HG03520 (cell line): Measurements from ENCODE around the gene CLDN14.

Experiments
- ATAC-seq: cut with Tn5 transposase; IDR thresholded peaks from one replicate; pipeline ENCODE4 v1.9.1; 2021; ENCODE audit warnings: mild to moderate bottlenecking, moderate library complexity; ENCODE audit not compliant: unreplicated experiment

CLDN14 gene

DNA sequence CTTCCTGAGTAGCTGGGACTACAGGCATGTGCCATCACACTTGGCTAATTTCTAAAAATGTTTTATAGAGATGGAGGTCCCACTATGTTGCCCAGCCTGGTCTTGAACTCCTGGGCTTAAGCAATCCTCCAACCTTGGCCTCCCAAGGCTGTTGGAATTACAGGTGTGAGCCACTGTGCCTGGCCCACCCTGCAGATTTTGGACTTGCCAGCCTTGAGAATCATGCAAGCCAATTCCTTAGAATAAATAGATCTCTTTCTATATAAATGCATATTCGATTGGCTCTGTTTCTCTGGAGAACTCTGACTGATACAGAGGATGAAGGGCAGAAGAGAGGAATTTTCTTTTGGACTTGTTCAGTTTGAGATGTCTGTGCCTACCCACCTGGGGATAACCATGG, 6.7 kb downstream of the CLDN14 start:
- no peak for ATAC-seq

DNA sequence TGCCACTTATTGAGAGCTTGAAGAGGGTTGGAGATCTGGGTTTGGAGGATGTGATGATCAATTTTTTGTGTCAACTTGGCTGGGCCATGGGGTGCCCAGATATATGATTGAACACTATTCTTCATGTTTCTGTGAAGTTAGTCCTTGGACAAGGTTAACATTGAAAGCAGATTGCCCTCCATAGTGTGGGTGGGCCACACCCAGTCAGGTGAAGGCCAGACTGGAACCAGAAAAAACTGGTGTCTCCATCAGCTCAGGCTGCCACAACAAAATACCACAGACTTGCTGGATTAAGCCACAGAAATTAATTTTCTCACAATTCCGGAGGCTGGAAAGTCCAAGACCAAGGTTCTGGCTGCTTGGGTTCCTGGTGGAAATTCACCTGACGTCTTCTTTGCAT, 7.5 kb downstream of the CLDN14 start:
- no peak for ATAC-seq

- ATAC-seq: no peak
These were observed 8.6 kb downstream of the CLDN14 start for GRCh38 chr21:36471254-36471723.

GRCh38 chr21:36470294-36470693, 9.6 kb downstream of the CLDN14 start:
- ATAC-seq: no peak

GRCh38 chr21:36466061-36466511, 13.8 kb downstream of the CLDN14 start:
- no peak for ATAC-seq

- no peak for ATAC-seq
These were observed 14.4 kb downstream of the CLDN14 start for GRCh38 chr21:36465478-36465877.

- no peak for ATAC-seq
These were observed 15.3 kb downstream of the CLDN14 start for GRCh38 chr21:36464590-36464989.

DNA sequence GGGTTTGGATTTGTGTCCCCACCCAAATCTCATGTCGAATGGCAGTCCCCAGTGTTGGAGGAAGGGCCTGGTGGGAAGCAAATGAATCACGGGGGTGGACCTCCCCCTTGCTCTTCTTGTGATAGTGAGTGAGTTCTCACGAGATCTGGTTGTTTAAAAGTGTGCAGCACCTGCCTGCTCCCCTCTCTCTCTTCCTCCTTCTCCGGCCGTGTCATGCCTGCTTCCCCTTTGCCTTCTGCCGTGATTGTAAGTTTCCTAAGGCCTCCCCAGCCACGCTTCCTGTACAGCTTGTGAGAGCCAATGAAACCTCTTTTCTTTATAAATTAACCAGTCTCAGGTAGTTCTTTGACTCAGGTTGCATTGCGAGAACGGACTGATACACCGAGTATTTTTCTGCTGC, 15.9 kb downstream of the CLDN14 start:
- no peak for ATAC-seq

GRCh38 chr21:36463204-36463603, 16.7 kb downstream of the CLDN14 start:
- ATAC-seq: no peak

GRCh38 chr21:36461918-36462486, 17.9 kb downstream of the CLDN14 start:
- ATAC-seq: no peak

DNA sequence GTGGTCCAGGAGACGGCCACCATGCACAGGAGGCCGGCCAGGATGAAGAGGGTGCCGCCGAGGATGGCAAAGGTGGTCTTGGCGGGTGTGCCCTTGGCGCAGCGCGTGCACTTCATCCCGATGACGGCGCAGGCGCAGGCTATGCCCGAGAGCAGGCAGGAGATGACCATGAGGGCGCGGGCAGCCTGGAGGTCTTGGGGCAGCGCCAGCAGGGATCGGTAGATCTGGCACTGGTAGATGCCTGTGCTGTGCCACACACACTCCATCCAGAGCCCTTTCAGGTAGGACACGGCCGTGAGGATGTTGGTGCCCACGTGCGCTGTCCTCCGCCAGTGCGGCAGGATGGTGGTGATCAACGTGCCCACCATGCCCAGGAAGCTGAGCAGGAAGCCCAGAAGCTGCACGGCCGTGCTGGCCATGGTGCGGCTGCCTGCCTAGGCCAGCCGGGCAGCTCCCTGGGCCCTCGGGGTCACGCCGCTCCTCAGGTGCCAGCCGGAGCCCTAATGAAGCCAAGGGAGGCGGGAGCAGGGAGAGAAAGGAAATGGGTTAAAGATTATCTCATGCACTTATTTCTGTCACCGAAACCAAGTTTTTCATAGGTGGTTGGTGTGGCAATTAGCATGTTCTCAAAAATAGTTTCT, 18.5 kb downstream of the CLDN14 start:
- ATAC-seq: no peak

DNA sequence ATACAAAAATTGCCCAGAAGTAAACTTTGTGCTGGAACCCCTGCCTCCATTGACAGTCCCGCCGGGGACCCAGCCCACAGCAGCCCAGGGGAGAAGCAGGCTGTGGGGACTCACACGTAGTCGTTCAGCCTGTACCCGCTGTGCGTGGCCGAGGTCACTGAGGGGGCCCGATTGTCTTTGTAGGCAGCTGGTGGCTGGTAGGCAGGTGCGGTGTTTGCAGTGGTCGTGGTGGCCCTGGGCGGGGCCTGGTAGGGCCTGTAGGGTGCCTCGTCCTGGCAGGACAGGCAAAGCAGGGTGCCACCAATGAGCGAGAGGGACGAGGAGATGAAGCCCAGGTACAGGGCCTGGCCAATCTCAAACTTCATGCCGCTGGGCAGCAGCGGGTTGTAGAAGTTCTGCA, 19.1 kb downstream of the CLDN14 start:
- ATAC-seq: no peak

DNA sequence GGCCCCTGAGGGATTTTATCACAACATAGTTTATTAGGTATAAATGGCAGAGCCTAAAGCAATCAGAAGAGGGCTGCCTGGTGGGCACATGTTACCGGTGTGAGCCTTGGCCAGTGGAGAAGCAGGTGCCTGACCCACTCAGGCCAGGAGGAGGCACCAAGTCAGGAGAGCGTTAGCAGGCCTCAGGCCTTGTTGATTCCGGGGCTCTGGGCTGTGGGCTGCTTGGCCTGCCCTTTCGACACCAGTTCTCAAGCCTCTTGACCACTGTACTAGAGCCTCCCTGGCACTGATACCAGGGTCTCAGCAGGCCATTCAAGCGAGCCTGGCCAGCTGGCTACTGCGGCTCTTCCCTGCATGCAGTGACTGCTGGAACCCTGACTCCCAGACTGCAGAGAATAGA, 20.8 kb downstream of the CLDN14 start:
- ATAC-seq: no peak

- no peak for ATAC-seq
These were observed 23.1 kb downstream of the CLDN14 start for GRCh38 chr21:36456729-36457414.

DNA sequence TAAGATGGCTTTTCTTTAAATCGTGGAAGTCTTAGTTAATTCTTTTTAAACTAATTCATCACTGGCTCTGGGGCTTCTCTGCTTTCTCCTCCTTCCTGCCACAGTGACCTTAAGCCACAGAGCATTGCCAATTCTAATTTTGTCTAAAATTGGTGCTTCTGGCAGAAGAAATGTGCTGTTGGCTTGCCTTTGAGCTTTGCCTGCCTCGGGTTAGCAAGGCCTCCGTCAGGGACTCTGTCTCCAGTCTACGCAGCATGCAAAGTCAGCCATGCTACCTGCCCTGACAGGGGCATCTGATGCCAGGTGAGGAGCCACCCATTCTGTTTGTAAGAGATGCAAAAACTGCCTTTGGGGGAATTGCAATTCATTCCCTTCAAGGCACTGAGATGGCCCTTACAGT, 25.2 kb downstream of the CLDN14 start:
- ATAC-seq: no peak

DNA sequence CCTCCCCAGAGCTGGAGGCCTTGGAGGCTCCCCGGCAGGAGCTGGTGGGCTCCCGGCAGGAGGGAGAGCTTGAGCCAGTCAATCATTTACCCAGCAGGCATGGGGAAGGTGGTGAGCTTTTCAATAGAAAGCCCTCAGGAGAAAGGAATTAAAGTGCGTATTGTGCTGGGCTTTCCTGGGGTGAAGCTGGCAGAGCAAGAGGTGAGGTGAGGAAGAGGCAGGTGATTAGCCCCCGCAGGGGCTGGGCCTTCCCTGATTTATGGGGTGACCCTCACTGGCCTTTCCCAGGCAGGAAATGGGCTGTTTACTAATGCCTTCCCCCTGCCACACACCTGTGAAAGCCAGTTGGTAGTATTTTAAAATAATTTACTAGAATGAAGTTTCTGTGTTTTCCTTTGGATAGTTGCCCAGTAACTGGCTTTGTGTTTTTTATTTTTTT, 25.8 kb downstream of the CLDN14 start:
- no peak for ATAC-seq

- ATAC-seq: no peak
These were observed 27.6 kb downstream of the CLDN14 start for GRCh38 chr21:36452281-36452825.

DNA sequence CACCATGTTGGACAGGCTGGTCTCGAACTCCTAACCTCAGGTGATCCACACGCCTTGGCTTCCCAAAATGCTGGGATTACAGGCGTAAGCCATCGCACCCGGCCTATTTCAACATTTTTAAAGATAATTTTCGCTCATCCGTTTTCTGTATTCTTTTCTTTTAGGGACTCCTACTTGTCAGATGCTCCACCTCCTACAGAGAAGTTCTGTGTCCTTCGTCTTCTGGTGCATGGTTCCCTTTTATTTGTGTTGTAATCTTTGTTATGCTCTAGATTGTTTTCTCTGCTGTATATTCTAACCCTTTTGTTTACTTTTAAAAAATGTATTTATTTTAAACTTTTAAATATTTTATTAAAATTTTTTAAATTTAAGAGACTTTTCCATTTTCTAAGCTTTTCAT, 28.4 kb downstream of the CLDN14 start:
- no peak for ATAC-seq

GRCh38 chr21:36450511-36450910, 29.4 kb downstream of the CLDN14 start:
- ATAC-seq: no peak

DNA sequence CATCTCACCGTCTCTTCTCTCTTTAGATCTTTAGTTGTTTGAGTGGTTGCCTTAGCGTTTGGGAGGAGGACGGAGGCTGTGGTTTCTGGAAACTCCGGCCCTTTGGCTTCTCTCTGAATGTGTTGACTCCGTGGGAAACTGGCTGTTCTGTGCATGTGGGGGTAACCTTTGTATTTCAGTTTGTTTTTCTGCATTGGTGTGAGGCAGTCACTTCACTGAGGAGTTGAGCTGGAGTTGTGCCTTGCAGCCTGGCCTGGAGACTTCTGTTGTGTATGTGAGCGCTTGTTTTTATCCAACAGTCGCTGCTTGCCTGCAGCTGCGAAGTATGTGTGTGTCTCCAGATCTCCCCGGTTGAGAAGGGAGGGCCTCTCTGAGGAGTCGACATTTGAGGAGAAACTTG, 33.6 kb downstream of the CLDN14 start:
- ATAC-seq: no peak

GRCh38 chr21:36441715-36442114, 38.2 kb downstream of the CLDN14 start:
- ATAC-seq: no peak

DNA sequence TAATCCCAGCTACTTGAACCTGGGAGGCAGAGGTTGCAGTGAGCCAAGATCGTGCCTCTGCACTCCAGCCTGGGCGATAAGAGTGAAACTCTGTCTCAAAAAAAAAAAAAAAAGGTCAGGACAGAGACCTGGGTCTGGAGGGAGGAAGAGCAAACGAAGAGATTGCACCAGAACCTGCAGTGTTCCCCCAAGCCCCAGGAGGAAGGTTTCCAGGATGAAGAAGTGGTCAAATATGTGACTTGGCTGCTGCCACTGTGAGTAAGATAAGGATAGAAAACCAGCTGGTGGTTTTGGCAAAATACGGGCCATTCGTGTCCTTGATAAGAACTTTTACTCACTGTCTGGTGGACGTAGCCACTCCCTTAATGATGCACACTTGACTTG, 42.2 kb downstream of the CLDN14 start:
- no peak for ATAC-seq
